Measurements from ENCODE around the gene RIT2. TPM values are rescaled to one million over a fixed set of nuclear protein-coding genes. Genes with fewer than 3 reads are reported as not detected.

Gene RIT2
- total RNA-seq, 2 experiments from 2014 or later, result not detected

GRCh38 chr18:42980426-42980825 is 135.1 kb downstream of the RIT2 start:
- Mint-ChIP-seq H3K27ac (no peak overlapping the region), H3K4me3 (no peak overlapping the region), H3K9me3 (no peaks in the 10 kb centered on the region), H3K27me3 (no peaks in the 10 kb centered on the region), H3K4me1 (ENCODE audit: low read depth) (no peaks in the 10 kb centered on the region), H3K36me3 (ENCODE audit: low read depth) (no peaks in the 10 kb centered on the region)
- POLR2A ChIA-PET, result no interaction called here
- ATAC-seq (no peak), DNase-seq (no peak)
- CTCF ChIA-PET, result no interaction called here
- no peak for TF ChIP-seq CTCF (IDR thresholded peaks at IDR 0.05)
- intact Hi-C loops (cut with micrococcal nuclease), result no loop called here

- no peak for DNase-seq
- Mint-ChIP-seq H3K9me3 (peaks cover 2% of the 10 kb centered on the region), H3K27ac (no peak overlapping the region), H3K4me3 (no peak overlapping the region), H3K4me1 (ENCODE audit: low read depth) (no peaks in the 10 kb centered on the region), H3K27me3 (no peaks in the 10 kb centered on the region), H3K36me3 (ENCODE audit: low read depth) (no peaks in the 10 kb centered on the region)
- POLR2A ChIA-PET, result no interaction called here
- CTCF ChIA-PET, result no interaction called here
- ATAC-seq, result no peak
- TF ChIP-seq CTCF (IDR thresholded peaks at IDR 0.05), result no peak
- intact Hi-C loops (cut with micrococcal nuclease), result no loop called here
Observed at GRCh38 chr18:42977982-42978637, 137.4 kb downstream of the RIT2 start.

- Mint-ChIP-seq H3K27ac (no peak overlapping the region), H3K36me3 (ENCODE audit: low read depth) (no peaks in the 10 kb centered on the region), H3K4me3 (no peak overlapping the region), H3K27me3 (no peaks in the 10 kb centered on the region), H3K4me1 (ENCODE audit: low read depth) (no peaks in the 10 kb centered on the region), H3K9me3 (peaks cover 2% of the 10 kb centered on the region)
- POLR2A ChIA-PET, result no interaction called here
- no peak for TF ChIP-seq CTCF (IDR thresholded peaks at IDR 0.05)
- CTCF ChIA-PET, result interaction anchor here (0.7 kb wide), 1 partner anchor 31 kb away, joined by 3 read pairs; no protein-coding TSS in a partner anchor
- intact Hi-C loops (cut with micrococcal nuclease), result no loop called here
- no peak for DNase-seq
- no peak for ATAC-seq
Observed at GRCh38 chr18:42976869-42977590, 138.5 kb downstream of the RIT2 start.

- H3K4me3 Mint-ChIP-seq, result no peak overlapping the region
- no peak for TF ChIP-seq CTCF (IDR thresholded peaks at IDR 0.05)
- H3K4me1 Mint-ChIP-seq (ENCODE audit: low read depth), result no peaks in the 10 kb centered on the region
- ChIA-PET CTCF (no interaction called here), POLR2A (no interaction called here)
- H3K9me3 Mint-ChIP-seq, result peaks cover 2% of the 10 kb centered on the region
- no peak for ATAC-seq
- no peak for DNase-seq
- no peaks in the 10 kb centered on the region for H3K27me3 Mint-ChIP-seq
- no peak overlapping the region for H3K27ac Mint-ChIP-seq
- no peaks in the 10 kb centered on the region for H3K36me3 Mint-ChIP-seq (ENCODE audit: low read depth)
- intact Hi-C loops (cut with micrococcal nuclease), result no loop called here
Observed at GRCh38 chr18:42969366-42969765, 146.1 kb downstream of the RIT2 start.

GRCh38 chr18:42961298-42961697 is 154.2 kb downstream of the RIT2 start:
- Mint-ChIP-seq H3K27ac (no peak overlapping the region), H3K36me3 (ENCODE audit: low read depth) (no peaks in the 10 kb centered on the region), H3K9me3 (no peaks in the 10 kb centered on the region), H3K4me1 (ENCODE audit: low read depth) (no peaks in the 10 kb centered on the region), H3K4me3 (no peak overlapping the region), H3K27me3 (no peaks in the 10 kb centered on the region)
- TF ChIP-seq CTCF (IDR thresholded peaks at IDR 0.05), result no peak
- ChIA-PET POLR2A (no interaction called here), CTCF (no interaction called here)
- intact Hi-C loops (cut with micrococcal nuclease), result no loop called here
- DNase-seq, result no peak
- ATAC-seq, result no peak
